Nephron (organoid): ENCODE data around the gene PPME1.
A peak's percentile ranks its signal among the peaks of the same experiment; 100 is the strongest.
"Not testable (repeated sequence)": the region's sequence is repeated elsewhere in the genome, so short reads cannot be mapped to it uniquely, and the experiment has no call there.

ENCODE experiments used
- H3K27ac Mint-ChIP-seq, 3 experiments: 2 replicates each; pipeline ENCODE4 v1.8.0; 2020; ENCODE audit warnings: mixed read lengths in 3 of 3, mild to moderate bottlenecking in 2 of 3, moderate library complexity in 1 of 3
- H3K27me3 Mint-ChIP-seq: 2 replicates; pipeline ENCODE4 v1.8.0; 2021; ENCODE audit warnings: low read depth, mild to moderate bottlenecking, moderate library complexity, mixed read lengths
- H3K36me3 Mint-ChIP-seq: 2 replicates; pipeline ENCODE4 v1.8.0; 2020; ENCODE audit warnings: low read depth, mixed read lengths
- H3K4me1 Mint-ChIP-seq: 2 replicates; pipeline ENCODE4 v1.8.0; 2020; ENCODE audit warnings: mixed read lengths
- H3K4me3 Mint-ChIP-seq, 3 experiments: 2 replicates each; pipeline ENCODE4 v1.8.0; 2020; ENCODE audit warnings: mild to moderate bottlenecking in 3 of 3, mixed read lengths in 3 of 3, moderate library complexity in 2 of 3
- H3K9me3 Mint-ChIP-seq: 2 replicates; pipeline ENCODE4 v1.8.0; 2020; ENCODE audit warnings: mixed read lengths
- TF ChIP-seq, protein P1 (sequence below), 3 experiments: fragments of 200-600 bp; sonication (generic); IDR thresholded peaks; one replicate each; pipeline ENCODE4 v1.5.0; 2021; ENCODE audit warnings: antibody characterized with exemption in 3 of 3; ENCODE audit not compliant: unreplicated experiment in 3 of 3

The PPME1 gene

DNA sequence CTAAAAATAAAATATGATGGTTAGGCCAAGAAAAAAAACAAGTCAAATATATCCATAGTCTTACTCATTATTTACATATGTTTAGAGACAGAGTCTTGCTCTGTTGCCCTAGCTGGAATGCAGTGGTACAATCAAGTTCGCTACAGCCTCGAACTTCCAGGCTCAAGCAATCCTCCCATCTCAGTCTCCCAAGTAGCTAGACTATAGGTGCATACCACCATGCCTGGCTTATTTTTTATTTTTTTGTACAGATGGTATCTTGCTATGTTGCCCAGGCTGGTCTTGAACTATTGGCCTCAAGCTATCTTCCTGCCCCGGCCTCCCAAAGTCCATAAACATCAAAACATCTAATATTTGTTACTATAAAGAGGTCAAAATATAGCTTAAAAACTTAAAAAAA, 36.4 kb upstream of the PPME1 start:
- Mint-ChIP-seq H3K36me3 (peaks cover 64% of the 10 kb centered on the region), H3K9me3 (no peaks in the 10 kb centered on the region), H3K4me1 (peaks cover 27% of the 10 kb centered on the region), H3K27ac (no peak overlapping the region), H3K27me3 (no peaks in the 10 kb centered on the region), H3K4me3 (no peak overlapping the region)
- TF ChIP-seq, protein P1, sequence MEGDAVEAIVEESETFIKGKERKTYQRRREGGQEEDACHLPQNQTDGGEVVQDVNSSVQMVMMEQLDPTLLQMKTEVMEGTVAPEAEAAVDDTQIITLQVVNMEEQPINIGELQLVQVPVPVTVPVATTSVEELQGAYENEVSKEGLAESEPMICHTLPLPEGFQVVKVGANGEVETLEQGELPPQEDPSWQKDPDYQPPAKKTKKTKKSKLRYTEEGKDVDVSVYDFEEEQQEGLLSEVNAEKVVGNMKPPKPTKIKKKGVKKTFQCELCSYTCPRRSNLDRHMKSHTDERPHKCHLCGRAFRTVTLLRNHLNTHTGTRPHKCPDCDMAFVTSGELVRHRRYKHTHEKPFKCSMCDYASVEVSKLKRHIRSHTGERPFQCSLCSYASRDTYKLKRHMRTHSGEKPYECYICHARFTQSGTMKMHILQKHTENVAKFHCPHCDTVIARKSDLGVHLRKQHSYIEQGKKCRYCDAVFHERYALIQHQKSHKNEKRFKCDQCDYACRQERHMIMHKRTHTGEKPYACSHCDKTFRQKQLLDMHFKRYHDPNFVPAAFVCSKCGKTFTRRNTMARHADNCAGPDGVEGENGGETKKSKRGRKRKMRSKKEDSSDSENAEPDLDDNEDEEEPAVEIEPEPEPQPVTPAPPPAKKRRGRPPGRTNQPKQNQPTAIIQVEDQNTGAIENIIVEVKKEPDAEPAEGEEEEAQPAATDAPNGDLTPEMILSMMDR (IDR thresholded peaks at IDR 0.05; ENCODE audit: unreplicated experiment in 3 of 3) = no peak

DNA sequence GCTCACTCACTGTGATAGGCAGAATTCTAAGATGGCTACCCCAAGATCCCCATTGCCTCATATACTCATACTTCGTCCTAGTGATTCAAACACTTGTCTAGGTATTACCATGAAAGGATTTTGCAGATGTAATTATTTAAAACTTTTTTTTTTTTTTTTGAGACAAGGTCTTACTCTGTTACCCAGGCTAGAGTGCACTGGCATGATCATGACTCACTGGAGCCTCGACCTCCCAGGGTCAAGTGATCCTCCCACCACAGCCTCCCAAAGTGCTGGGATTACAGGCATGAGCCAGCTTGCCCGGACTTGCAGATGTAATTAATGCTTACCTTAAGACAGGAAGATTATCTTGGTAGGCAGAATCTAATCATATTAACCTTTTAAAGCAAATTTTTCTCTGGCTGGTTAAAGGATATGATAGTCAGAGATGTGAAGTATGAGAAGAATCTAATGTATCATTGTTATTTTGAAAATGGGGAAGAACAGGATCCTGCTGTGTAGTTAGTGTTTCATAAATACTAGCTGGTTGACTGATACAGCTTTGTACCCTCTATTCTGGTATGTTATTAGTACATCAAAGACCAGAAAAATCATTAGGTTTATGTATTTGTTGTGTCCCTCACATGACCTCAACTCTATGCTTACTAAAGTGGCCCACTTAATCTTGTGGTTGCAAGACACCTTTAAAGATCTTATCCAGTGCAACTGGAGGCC, 35.8 kb upstream of the PPME1 start:
- Mint-ChIP-seq H3K4me1 (peaks cover 31% of the 10 kb centered on the region), H3K4me3 (no peak overlapping the region), H3K27ac (no peak overlapping the region), H3K36me3 (peaks cover 61% of the 10 kb centered on the region), H3K9me3 (no peaks in the 10 kb centered on the region), H3K27me3 (no peaks in the 10 kb centered on the region)
- TF ChIP-seq, protein P1 (IDR thresholded peaks at IDR 0.05; ENCODE audit: unreplicated experiment in 3 of 3) = no peak

DNA sequence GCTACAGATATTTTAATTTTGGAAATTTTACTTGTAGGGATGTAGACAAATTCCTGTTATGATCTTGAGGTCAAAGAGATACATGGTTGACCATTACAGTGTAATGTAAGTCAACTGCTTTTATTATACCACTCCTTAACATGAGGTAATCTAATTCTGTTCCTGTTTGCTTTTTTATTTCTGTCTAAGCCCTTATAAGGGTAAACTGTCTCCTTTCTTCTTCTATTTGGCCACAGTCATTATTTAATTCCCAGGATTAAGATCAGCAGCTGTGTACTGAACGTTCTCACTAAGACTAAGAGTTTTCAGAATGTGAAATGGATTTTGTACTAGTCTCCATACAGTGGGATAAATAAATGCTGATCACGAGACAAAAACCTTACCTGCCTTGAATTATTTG, 33.1 kb upstream of the PPME1 start:
- Mint-ChIP-seq H3K27me3 (no peaks in the 10 kb centered on the region), H3K4me3 (peak overlapping the region in 1 of 3 experiments; percentile 13), H3K9me3 (no peaks in the 10 kb centered on the region), H3K27ac (peak overlapping the region; percentile 84 to 95 (median 94)), H3K4me1 (peaks cover 39% of the 10 kb centered on the region), H3K36me3 (peaks cover 34% of the 10 kb centered on the region)
- TF ChIP-seq, protein P1 (IDR thresholded peaks at IDR 0.05; ENCODE audit: unreplicated experiment in 3 of 3) = no peak

DNA sequence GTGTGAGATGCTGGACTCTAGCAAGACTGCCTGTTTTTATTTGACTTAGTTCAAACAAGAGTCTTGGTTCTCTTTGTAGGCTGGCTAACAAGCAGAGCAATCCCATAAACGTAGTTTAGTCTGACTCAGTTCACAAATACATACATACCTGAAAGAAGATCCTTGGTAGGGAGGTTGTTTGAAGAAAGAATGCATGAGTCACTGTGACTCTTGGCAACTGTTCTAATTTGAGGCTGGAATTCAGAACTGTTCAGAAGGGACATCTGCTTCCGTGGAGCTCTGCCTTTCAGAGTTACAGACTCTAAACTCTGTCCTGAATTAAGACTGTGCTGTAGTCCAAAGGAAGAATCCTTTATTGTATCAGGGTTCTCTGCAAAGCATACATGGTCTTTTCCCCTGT, 32.5 kb upstream of the PPME1 start:
- Mint-ChIP-seq H3K27me3 (no peaks in the 10 kb centered on the region), H3K36me3 (peaks cover 30% of the 10 kb centered on the region), H3K27ac (peak overlapping the region; percentile 84 to 95 (median 94)), H3K9me3 (no peaks in the 10 kb centered on the region), H3K4me3 (peak overlapping the region in 1 of 3 experiments; percentile 39), H3K4me1 (peaks cover 39% of the 10 kb centered on the region)
- TF ChIP-seq, protein P1 (IDR thresholded peaks at IDR 0.05; ENCODE audit: unreplicated experiment in 3 of 3) = no peak

DNA sequence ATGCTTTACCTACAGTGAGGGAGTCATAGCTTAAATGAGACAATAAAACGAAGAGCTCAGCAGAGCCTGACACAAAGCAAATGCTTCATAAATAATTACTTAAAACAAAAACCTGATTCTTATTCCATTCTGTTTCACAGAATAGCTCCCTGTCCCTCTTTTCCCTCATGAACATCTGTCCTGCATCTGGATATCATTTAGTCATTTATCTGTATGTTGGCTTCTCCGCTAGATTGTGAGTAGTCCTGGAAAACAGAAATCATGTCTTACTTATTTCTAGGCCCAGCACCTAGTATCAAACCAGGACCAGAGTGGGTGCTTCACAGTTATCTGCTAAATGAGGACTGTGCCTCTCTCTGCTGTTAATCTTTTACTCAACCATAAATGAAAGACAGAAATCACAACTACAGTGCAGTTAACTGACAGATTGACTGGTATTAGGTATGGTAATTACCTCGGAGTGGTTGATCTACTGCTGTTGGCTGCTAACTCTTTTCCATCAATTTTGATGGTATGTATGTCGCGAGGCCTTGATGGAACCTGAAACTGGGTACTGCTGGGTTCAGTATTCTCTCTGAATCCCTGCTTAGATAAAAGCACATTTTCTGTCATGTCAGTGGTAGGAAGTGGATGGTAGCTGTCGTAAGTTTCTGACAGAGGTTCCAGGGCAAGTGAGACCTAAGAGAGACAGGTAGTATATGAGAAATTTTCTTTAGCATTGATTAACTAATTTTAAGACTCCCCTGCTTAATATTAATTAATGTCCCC, 31.8 kb upstream of the PPME1 start:
- Mint-ChIP-seq H3K27ac (peak overlapping the region; percentile 84 to 95 (median 94)), H3K27me3 (no peaks in the 10 kb centered on the region), H3K4me1 (peaks cover 39% of the 10 kb centered on the region), H3K36me3 (peaks cover 26% of the 10 kb centered on the region), H3K9me3 (no peaks in the 10 kb centered on the region), H3K4me3 (no peak overlapping the region)
- TF ChIP-seq, protein P1 (IDR thresholded peaks at IDR 0.05; ENCODE audit: unreplicated experiment in 3 of 3) = no peak

DNA sequence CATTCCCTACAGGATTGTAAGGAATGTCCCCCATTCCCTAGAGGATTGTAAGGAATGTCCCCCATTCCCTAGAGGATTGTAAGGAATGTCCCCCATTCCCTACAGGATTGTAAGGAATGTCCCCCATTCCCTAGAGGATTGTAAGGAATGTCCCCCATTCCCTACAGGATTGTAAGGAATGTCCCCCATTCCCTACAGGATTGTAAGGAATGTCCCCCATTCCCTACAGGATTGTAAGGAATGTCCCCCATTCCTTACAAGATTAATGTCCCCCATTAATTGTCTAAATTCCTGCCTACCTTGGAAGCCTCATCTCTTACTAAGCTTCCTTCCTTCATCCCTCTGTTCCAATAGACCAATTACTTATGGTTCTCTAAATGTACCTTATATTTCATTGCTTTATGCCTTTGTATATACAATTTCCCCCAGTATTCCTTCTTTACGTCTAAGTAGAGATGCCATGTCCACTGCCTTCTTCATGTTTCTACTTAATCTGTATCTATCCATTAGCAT, 31.1 kb upstream of the PPME1 start:
- not testable (repeated sequence) for H3K4me3 Mint-ChIP-seq, H3K27me3 Mint-ChIP-seq, H3K9me3 Mint-ChIP-seq
- peaks cover 26% of the 10 kb centered on the region for H3K36me3 Mint-ChIP-seq
- peaks cover 39% of the 10 kb centered on the region for H3K4me1 Mint-ChIP-seq
- peak overlapping the region in 2 of 3 experiments; percentile 37 to 53 for H3K27ac Mint-ChIP-seq
